Trophoblast cell (in vitro differentiated cells and primary cell): Measurements from ENCODE around the gene EEF1AKMT3.

Source experiments
- DNase-seq, 2 donors: peaks; one replicate each; pipeline ENCODE4 v3.0.0-alpha.2; 2016
- H2AFZ ChIP-seq: 2 replicates; pipeline ENCODE4 v1.6.1; 2013; ENCODE audit warnings: low read length, moderate library complexity, mild to moderate bottlenecking; ENCODE audit not compliant: insufficient read depth, poor library complexity
- H2AK5ac ChIP-seq: 2 replicates; pipeline ENCODE4 v1.6.1; 2013; ENCODE audit warnings: mild to moderate bottlenecking, low read length
- H2BK120ac ChIP-seq: 2 replicates; pipeline ENCODE4 v1.6.1; 2013; ENCODE audit warnings: low read length, mild to moderate bottlenecking, moderate library complexity; ENCODE audit not compliant: insufficient read depth, poor library complexity
- H2BK12ac ChIP-seq: 2 replicates; pipeline ENCODE4 v1.6.1; 2013; ENCODE audit warnings: mild to moderate bottlenecking, low read length, moderate library complexity
- H2BK5ac ChIP-seq: 2 replicates; pipeline ENCODE4 v1.6.1; 2013; ENCODE audit warnings: low read length, low read depth, moderate library complexity, mild to moderate bottlenecking; ENCODE audit not compliant: poor library complexity
- H3K14ac ChIP-seq: 2 replicates; pipeline ENCODE4 v1.6.1; 2013; ENCODE audit warnings: mild to moderate bottlenecking, low read length
- H3K18ac ChIP-seq: 2 replicates; pipeline ENCODE4 v1.6.1; 2013; ENCODE audit warnings: mild to moderate bottlenecking, low read length
- H3K23ac ChIP-seq: 2 replicates; pipeline ENCODE4 v1.6.1; 2013; ENCODE audit warnings: low read length
- H3K27ac ChIP-seq: 2 replicates; pipeline ENCODE4 v1.5.1; 2013; ENCODE audit warnings: low read depth, mild to moderate bottlenecking, inconsistent platforms, low read length, moderate library complexity
- H3K27me3 ChIP-seq: 2 replicates; pipeline ENCODE4 v1.6.1; 2013; ENCODE audit warnings: inconsistent platforms, mild to moderate bottlenecking, low read length, moderate library complexity; ENCODE audit not compliant: insufficient read depth
- H3K36me3 ChIP-seq, 2 experiments: 1 replicate in 1 of 2; 2 replicates in 1 of 2; pipeline ENCODE4 v1.6.1; 2013; ENCODE audit warnings: low read length in 2 of 2, mild to moderate bottlenecking in 2 of 2, moderate library complexity in 1 of 2; ENCODE audit not compliant: insufficient read depth in 2 of 2, control insufficient read depth in 1 of 2
- H3K4ac ChIP-seq: 2 replicates; pipeline ENCODE4 v1.6.1; 2013; ENCODE audit warnings: low read depth, mild to moderate bottlenecking, low read length, moderate library complexity
- H3K4me1 ChIP-seq, 2 experiments: 1 replicate in 1 of 2; 2 replicates in 1 of 2; pipeline ENCODE4 v1.6.1; 2013; ENCODE audit warnings: low read length in 2 of 2, mild to moderate bottlenecking in 2 of 2, moderate library complexity in 1 of 2; ENCODE audit not compliant: insufficient read depth in 2 of 2, control insufficient read depth in 1 of 2
- H3K4me2 ChIP-seq: 2 replicates; pipeline ENCODE4 v1.6.1; 2013; ENCODE audit warnings: inconsistent platforms, mild to moderate bottlenecking, low read length, moderate library complexity
- H3K4me3 ChIP-seq: 2 replicates; pipeline ENCODE4 v1.5.1; 2013; ENCODE audit warnings: mild to moderate bottlenecking, low read depth, low read length, inconsistent platforms
- H3K79me1 ChIP-seq: one replicate; pipeline ENCODE4 v1.6.1; 2013; ENCODE audit warnings: low read length
- H3K79me2 ChIP-seq: 2 replicates; pipeline ENCODE4 v1.6.1; 2013; ENCODE audit warnings: low read length, mild to moderate bottlenecking; ENCODE audit not compliant: control insufficient read depth, insufficient read depth, poor library complexity
- H3K9ac ChIP-seq: 2 replicates; pipeline ENCODE4 v1.6.1; 2013; ENCODE audit warnings: mild to moderate bottlenecking, low read length
- H3K9me3 ChIP-seq: 2 replicates; pipeline ENCODE4 v1.6.1; 2013; ENCODE audit warnings: low read depth, mild to moderate bottlenecking, control low read depth, inconsistent platforms, low read length; ENCODE audit not compliant: insufficient read depth
- H4K12ac ChIP-seq: 2 replicates; pipeline ENCODE4 v1.6.1; 2013; ENCODE audit warnings: low read depth, mild to moderate bottlenecking, low read length, moderate library complexity
- H4K8ac ChIP-seq: 2 replicates; pipeline ENCODE4 v1.6.1; 2013; ENCODE audit warnings: low read depth, mild to moderate bottlenecking, low read length, moderate library complexity
- H4K91ac ChIP-seq: one replicate; pipeline ENCODE4 v1.6.1; 2013; ENCODE audit warnings: low read depth, mild to moderate bottlenecking, low read length, moderate library complexity
- WGBS: extraction: QIAGEN DNeasy Blood & Tissue Kit; methylation state at CpG from one replicate; pipeline ENCODE4 v1.1.7; 2013; ENCODE audit warnings: missing lambda C conversion rate; ENCODE audit not compliant: insufficient read length, insufficient coverage; ENCODE audit errors: extremely low coverage; 5-methylcytosine and 5-hydroxymethylcytosine counted together

The EEF1AKMT3 gene

GRCh38 chr12:57766464-57767304 lies 5.7 kb upstream of the EEF1AKMT3 start, which contains the start of gene CYP27B1:
Gene CYP27B1, minus strand, starts transcription at chr12:57767078. Its CDS starts 37 bp downstream, at chr12:57767041.
- Histone ChIP-seq H3K18ac (no peak within 1 kb of the TSS), H3K4me3 (peak within 1 kb of the TSS; percentile 15), H2BK12ac (no peak within 1 kb of the TSS), H2AK5ac (no peak within 1 kb of the TSS), H2AFZ (no peak within 1 kb of the TSS), H3K4me1 (peaks cover 18 to 27% of the 10 kb centered on the region in 2 experiments), H3K79me2 (no peaks in the 10 kb centered on the region), H3K14ac (no peak within 1 kb of the TSS), H4K12ac (no peak within 1 kb of the TSS), H3K4ac (no peak within 1 kb of the TSS), H3K4me2 (peak within 1 kb of the TSS; percentile 60), H3K36me3 (peaks cover 12 to 13% of the 10 kb centered on the region in 2 experiments), H2BK5ac (no peak within 1 kb of the TSS), H2BK120ac (no peak within 1 kb of the TSS), H3K23ac (peak within 1 kb of the TSS; percentile 8), H3K27me3 (peaks cover 45% of the 10 kb centered on the region), H3K79me1 (no peaks in the 10 kb centered on the region), H3K9me3 (peaks cover 6% of the 10 kb centered on the region), H4K8ac (no peak within 1 kb of the TSS), H3K9ac (no peak within 1 kb of the TSS), H4K91ac (no peak within 1 kb of the TSS), H3K27ac (no peak within 1 kb of the TSS)
- peak; percentile 54 to 72 for DNase-seq
- no CpG with 5 or more reads among the region's 38 CpGs for WGBS

- Histone ChIP-seq H2BK5ac (no peak overlapping the region), H3K23ac (no peak overlapping the region), H3K4me2 (no peak overlapping the region), H3K4me3 (no peak overlapping the region), H3K79me1 (peaks cover 4% of the 10 kb centered on the region), H4K91ac (no peak overlapping the region), H2BK120ac (no peak overlapping the region), H3K9me3 (peaks cover 6% of the 10 kb centered on the region), H3K4ac (no peak overlapping the region), H4K8ac (no peak overlapping the region), H3K9ac (no peak overlapping the region), H3K27me3 (peaks cover 45% of the 10 kb centered on the region), H4K12ac (no peak overlapping the region), H2AK5ac (no peak overlapping the region), H3K79me2 (peaks cover 2% of the 10 kb centered on the region), H2BK12ac (no peak overlapping the region), H2AFZ (no peak overlapping the region), H3K18ac (no peak overlapping the region), H3K36me3 (peaks cover 12 to 13% of the 10 kb centered on the region in 2 experiments), H3K4me1 (peaks cover 18 to 27% of the 10 kb centered on the region in 2 experiments), H3K27ac (no peak overlapping the region), H3K14ac (no peak overlapping the region)
- DNase-seq = no peak
These were observed 5.1 kb upstream of the EEF1AKMT3 start for GRCh38 chr12:57767305-57767698.

- Histone ChIP-seq H3K9ac (no peak overlapping the region), H2AK5ac (no peak overlapping the region), H3K4ac (no peak overlapping the region), H3K9me3 (peaks cover 6% of the 10 kb centered on the region), H2AFZ (no peak overlapping the region), H3K27me3 (peaks cover 44% of the 10 kb centered on the region), H3K79me2 (peaks cover 6% of the 10 kb centered on the region), H3K36me3 (peaks cover 12 to 13% of the 10 kb centered on the region in 2 experiments), H3K23ac (no peak overlapping the region), H4K8ac (no peak overlapping the region), H3K79me1 (peaks cover 9% of the 10 kb centered on the region), H4K12ac (no peak overlapping the region), H4K91ac (no peak overlapping the region), H3K4me3 (no peak overlapping the region), H3K14ac (no peak overlapping the region), H2BK5ac (no peak overlapping the region), H2BK120ac (no peak overlapping the region), H3K4me1 (peaks cover 18 to 27% of the 10 kb centered on the region in 2 experiments), H3K4me2 (no peak overlapping the region), H2BK12ac (no peak overlapping the region), H3K18ac (no peak overlapping the region), H3K27ac (no peak overlapping the region)
- no CpG with 5 or more reads among the region's 3 CpGs for WGBS
- no peak for DNase-seq
These were observed 4.5 kb upstream of the EEF1AKMT3 start for GRCh38 chr12:57767876-57768275.

GRCh38 chr12:57769594-57769993 lies 2.8 kb upstream of the EEF1AKMT3 start:
- Histone ChIP-seq H3K18ac (no peak overlapping the region), H3K14ac (no peak overlapping the region), H3K9ac (no peak overlapping the region), H4K8ac (no peak overlapping the region), H3K4me1 (peaks cover 18 to 28% of the 10 kb centered on the region in 2 experiments), H2AK5ac (no peak overlapping the region), H4K91ac (no peak overlapping the region), H2AFZ (no peak overlapping the region), H3K36me3 (peaks cover 12 to 13% of the 10 kb centered on the region in 2 experiments), H3K27ac (no peak overlapping the region), H3K23ac (no peak overlapping the region), H3K4me2 (no peak overlapping the region), H3K27me3 (peaks cover 29% of the 10 kb centered on the region), H2BK120ac (no peak overlapping the region), H4K12ac (no peak overlapping the region), H3K79me2 (peaks cover 7% of the 10 kb centered on the region), H3K4ac (no peak overlapping the region), H3K4me3 (no peak overlapping the region), H3K9me3 (peaks cover 6% of the 10 kb centered on the region), H2BK5ac (no peak overlapping the region), H3K79me1 (peaks cover 11% of the 10 kb centered on the region), H2BK12ac (no peak overlapping the region)
- no peak for DNase-seq
- no CpG with 5 or more reads among the region's 11 CpGs for WGBS
